Nephron (organoid): Measurements from ENCODE around the gene RSRC1.
"Not testable (repeated sequence)": the region's sequence is repeated elsewhere in the genome, so short reads cannot be mapped to it uniquely, and the experiment has no call there.

ENCODE experiments used
- H3K27ac Mint-ChIP-seq, 3 experiments: 2 replicates each; pipeline ENCODE4 v1.8.0; 2020; ENCODE audit warnings: mixed read lengths in 3 of 3, mild to moderate bottlenecking in 2 of 3, moderate library complexity in 1 of 3
- H3K27me3 Mint-ChIP-seq: 2 replicates; pipeline ENCODE4 v1.8.0; 2021; ENCODE audit warnings: low read depth, mild to moderate bottlenecking, moderate library complexity, mixed read lengths
- H3K36me3 Mint-ChIP-seq: 2 replicates; pipeline ENCODE4 v1.8.0; 2020; ENCODE audit warnings: low read depth, mixed read lengths
- H3K4me1 Mint-ChIP-seq: 2 replicates; pipeline ENCODE4 v1.8.0; 2020; ENCODE audit warnings: mixed read lengths
- H3K4me3 Mint-ChIP-seq, 3 experiments: 2 replicates each; pipeline ENCODE4 v1.8.0; 2020; ENCODE audit warnings: mild to moderate bottlenecking in 3 of 3, mixed read lengths in 3 of 3, moderate library complexity in 2 of 3
- H3K9me3 Mint-ChIP-seq: 2 replicates; pipeline ENCODE4 v1.8.0; 2020; ENCODE audit warnings: mixed read lengths
- TF ChIP-seq, protein P1 (sequence below), 3 experiments: fragments of 200-600 bp; sonication (generic); IDR thresholded peaks; one replicate each; pipeline ENCODE4 v1.5.0; 2021; ENCODE audit warnings: antibody characterized with exemption in 3 of 3; ENCODE audit not compliant: unreplicated experiment in 3 of 3

RSRC1 gene

DNA sequence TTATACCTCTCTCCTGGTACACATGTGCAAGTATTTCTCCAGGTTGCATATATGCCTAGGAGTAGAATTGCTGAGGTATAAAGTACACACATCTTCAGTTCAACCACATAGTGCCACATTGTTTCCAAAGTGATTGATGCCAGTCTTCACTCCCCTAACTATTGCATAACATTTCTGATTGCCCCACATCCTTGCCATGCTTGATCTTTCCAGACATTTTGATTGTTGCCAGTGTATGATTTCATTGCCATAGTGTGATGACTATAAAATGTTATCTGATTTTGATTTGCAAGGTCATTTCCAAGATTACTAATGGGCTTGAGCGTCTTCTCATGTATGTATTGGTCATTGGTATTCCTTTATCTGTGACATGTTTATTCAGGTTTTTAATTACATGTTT is 400.0 kb downstream of the RSRC1 start:
- no peaks in the 10 kb centered on the region for H3K27me3 Mint-ChIP-seq
- H3K4me3 Mint-ChIP-seq, result no peak overlapping the region
- TF ChIP-seq, protein P1, sequence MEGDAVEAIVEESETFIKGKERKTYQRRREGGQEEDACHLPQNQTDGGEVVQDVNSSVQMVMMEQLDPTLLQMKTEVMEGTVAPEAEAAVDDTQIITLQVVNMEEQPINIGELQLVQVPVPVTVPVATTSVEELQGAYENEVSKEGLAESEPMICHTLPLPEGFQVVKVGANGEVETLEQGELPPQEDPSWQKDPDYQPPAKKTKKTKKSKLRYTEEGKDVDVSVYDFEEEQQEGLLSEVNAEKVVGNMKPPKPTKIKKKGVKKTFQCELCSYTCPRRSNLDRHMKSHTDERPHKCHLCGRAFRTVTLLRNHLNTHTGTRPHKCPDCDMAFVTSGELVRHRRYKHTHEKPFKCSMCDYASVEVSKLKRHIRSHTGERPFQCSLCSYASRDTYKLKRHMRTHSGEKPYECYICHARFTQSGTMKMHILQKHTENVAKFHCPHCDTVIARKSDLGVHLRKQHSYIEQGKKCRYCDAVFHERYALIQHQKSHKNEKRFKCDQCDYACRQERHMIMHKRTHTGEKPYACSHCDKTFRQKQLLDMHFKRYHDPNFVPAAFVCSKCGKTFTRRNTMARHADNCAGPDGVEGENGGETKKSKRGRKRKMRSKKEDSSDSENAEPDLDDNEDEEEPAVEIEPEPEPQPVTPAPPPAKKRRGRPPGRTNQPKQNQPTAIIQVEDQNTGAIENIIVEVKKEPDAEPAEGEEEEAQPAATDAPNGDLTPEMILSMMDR (IDR thresholded peaks at IDR 0.05; ENCODE audit: unreplicated experiment in 3 of 3), result no peak
- peaks cover 8% of the 10 kb centered on the region for H3K36me3 Mint-ChIP-seq
- no peak overlapping the region for H3K27ac Mint-ChIP-seq
- no peaks in the 10 kb centered on the region for H3K4me1 Mint-ChIP-seq
- H3K9me3 Mint-ChIP-seq, result peaks cover 12% of the 10 kb centered on the region

DNA sequence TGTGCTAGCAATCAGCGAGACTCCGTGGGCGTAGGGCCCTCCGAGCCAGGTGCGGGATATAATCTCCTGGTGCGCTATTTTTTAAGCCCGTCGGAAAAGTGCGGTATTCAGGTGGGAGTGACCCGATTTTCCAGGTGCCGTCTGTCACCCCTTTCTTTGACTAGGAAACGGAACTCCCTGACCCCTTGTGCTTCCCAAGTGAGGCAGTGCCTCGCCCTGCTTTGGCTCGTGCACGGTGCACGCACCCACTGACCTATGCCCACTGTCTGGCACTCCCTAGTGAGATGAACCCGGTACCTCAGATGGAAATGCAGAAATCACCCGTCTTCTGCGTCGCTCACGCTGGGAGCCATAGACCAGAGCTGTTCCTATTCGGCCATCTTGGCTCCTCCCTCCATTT is 406.8 kb downstream of the RSRC1 start:
- H3K4me3 Mint-ChIP-seq, H3K27me3 Mint-ChIP-seq, H3K27ac Mint-ChIP-seq, H3K4me1 Mint-ChIP-seq: not testable (repeated sequence)
- peaks cover 18% of the 10 kb centered on the region for H3K9me3 Mint-ChIP-seq
- peaks cover 11% of the 10 kb centered on the region for H3K36me3 Mint-ChIP-seq

DNA sequence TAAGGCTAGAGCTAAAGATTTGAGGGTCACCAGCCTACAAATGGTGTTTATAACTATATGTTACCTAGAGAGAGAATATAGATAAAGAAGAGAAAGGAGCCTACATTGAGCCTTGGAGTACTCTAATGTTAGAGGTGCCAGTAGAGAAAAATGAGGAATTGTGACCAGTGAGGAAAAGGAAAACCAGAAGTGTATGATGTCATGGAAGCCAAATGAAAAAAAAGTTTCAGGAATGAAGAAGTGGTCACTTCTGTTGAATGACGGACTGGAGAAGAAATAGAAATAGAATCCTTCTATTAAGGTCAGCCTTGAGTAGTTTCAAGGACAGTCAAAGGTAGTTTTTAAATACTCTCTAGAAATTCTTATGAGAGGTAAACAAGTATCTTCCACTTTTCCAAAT is 409.9 kb downstream of the RSRC1 start:
- TF ChIP-seq, protein P1 (IDR thresholded peaks at IDR 0.05; ENCODE audit: unreplicated experiment in 3 of 3), result no peak
- H3K36me3 Mint-ChIP-seq, result peaks cover 6% of the 10 kb centered on the region
- H3K4me3 Mint-ChIP-seq, result no peak overlapping the region
- no peaks in the 10 kb centered on the region for H3K27me3 Mint-ChIP-seq
- peaks cover 18% of the 10 kb centered on the region for H3K9me3 Mint-ChIP-seq
- H3K4me1 Mint-ChIP-seq, result no peaks in the 10 kb centered on the region
- H3K27ac Mint-ChIP-seq, result no peak overlapping the region

DNA sequence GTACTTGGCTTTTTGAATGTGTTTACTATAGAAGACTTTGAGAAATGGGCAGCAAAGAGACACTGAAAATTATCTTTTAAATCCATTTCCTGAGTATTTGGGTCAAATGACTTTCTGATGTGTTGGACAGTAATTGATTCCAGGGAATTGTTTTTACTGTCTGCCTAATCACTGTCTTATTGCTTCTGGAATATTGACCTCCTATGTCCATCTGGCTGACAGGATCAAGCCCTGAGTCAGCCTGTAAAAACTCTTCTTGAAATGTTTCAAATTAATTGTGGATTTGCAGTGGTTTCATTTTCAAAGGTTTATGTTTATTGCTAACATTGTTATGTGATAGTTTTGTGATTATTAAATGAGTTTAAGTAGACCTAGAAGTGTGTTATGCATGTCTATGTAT is 410.5 kb downstream of the RSRC1 start:
- Mint-ChIP-seq H3K4me1 (no peaks in the 10 kb centered on the region), H3K27me3 (no peaks in the 10 kb centered on the region), H3K27ac (no peak overlapping the region), H3K4me3 (no peak overlapping the region), H3K9me3 (peaks cover 18% of the 10 kb centered on the region), H3K36me3 (peaks cover 6% of the 10 kb centered on the region)
- TF ChIP-seq, protein P1 (IDR thresholded peaks at IDR 0.05; ENCODE audit: unreplicated experiment in 3 of 3), result no peak

DNA sequence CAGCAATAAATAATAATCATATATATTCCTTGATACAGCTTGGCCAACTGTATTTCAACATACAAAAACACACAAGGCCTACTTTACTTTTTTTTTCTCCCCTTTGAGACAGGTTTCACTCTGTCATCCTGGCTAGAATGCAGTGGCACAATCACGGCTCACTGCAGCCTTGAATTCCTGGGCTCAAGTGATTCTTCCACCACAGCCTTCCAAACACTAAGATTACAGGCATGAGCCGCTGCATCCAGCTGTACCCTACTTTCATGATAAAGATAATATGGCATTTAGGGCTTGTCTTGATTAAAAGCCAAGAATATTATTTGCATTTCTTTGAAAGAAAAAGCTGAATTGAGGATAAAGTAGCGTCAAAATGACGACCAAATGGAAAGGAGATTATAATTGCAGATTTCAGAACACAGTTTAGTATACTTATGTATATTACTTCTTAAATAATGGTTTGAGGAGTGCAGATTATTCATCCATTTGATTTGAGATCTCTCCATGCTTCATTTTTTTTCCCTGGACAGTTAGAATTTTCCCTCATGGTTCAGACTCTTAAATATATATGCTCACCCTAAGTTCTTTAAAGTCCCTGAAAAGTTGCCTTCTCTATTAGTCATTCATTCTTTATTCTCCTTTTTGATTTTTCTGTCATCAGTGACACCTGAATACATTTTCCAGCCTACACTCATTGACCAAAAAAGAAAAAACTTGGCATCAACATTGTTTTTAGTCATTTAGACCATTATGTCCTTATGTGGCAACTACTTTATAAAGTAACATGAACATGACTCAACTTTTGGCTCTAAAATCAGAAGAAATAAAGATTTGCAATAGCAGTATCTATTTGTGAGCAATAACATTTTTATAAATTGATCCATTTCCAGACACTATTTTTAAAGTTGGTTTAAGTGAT is 412.6 kb downstream of the RSRC1 start:
- H3K4me3 Mint-ChIP-seq, result no peak overlapping the region
- TF ChIP-seq, protein P1 (IDR thresholded peaks at IDR 0.05; ENCODE audit: unreplicated experiment in 3 of 3), result no peak
- H3K27me3 Mint-ChIP-seq, result no peaks in the 10 kb centered on the region
- H3K36me3 Mint-ChIP-seq, result no peaks in the 10 kb centered on the region
- H3K9me3 Mint-ChIP-seq, result peaks cover 10% of the 10 kb centered on the region
- H3K4me1 Mint-ChIP-seq, result no peaks in the 10 kb centered on the region
- no peak overlapping the region for H3K27ac Mint-ChIP-seq

DNA sequence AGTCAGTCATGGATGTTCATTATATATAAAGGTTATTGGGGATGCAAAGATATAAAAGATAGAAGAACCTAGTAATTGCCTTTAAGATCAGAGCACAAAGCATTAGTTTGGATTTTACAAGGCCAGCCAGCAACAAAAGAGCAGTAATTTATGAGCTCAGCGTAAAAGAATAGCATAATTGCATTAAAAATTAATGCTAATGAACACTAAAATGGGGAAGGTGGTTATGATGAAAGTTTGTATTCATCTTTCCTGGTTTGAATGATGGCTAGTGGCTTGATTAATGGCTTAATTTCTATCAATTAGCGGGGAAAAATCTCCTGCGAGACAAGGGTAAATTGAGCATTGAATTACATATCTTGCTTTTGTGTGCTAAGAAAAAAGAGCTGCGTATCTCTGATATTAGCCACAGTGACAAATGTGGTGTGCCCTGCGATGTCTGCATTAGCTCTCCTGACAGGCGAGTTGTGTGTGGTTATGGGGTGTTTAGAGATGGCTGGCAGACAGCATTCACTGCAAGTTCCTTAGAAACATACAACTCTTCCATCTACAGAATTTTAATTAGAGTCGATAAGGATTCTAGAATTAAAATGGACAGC is 418.3 kb downstream of the RSRC1 start:
- H3K9me3 Mint-ChIP-seq, result peaks cover 5% of the 10 kb centered on the region
- TF ChIP-seq, protein P1 (IDR thresholded peaks at IDR 0.05; ENCODE audit: unreplicated experiment in 3 of 3), result no peak
- no peaks in the 10 kb centered on the region for H3K4me1 Mint-ChIP-seq
- no peak overlapping the region for H3K4me3 Mint-ChIP-seq
- H3K36me3 Mint-ChIP-seq, result no peaks in the 10 kb centered on the region
- H3K27ac Mint-ChIP-seq, result no peak overlapping the region
- no peaks in the 10 kb centered on the region for H3K27me3 Mint-ChIP-seq
